ENCODE measurements around the gene SMIM41.

DNA sequence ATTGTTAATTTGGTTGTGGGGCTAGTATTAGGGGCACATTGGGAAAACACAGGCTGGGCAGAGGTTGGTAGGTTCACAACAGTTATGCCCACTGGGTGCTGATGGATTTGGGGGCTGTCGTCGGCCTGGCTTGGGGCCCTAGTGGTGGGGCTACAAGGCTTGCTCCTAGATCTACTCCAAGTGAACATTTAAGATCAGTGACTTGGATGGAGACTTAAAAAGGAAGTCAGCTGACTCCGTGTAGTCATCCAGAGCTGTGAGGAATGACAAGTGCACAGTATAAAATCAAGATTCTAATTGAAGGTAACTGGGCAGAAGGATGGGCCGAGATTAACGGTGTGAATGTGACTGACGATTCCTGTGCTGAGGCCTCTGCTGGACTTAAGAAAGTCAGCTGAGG, 41.1 kb upstream of the SMIM41 start:
- TF ChIP-seq POLR2AphosphoS5 (IDR thresholded peaks at IDR 0.05; ENCODE audit: low read depth, low read length) (no peak), TAF1 (IDR thresholded peaks at IDR 0.05; ENCODE audit: borderline replicate concordance, insufficient read depth, low read length) (no peak)

Data from PFSK-1 (cell line).